Stomach (tissue), 9 donors: ENCODE results near the gene GOT2. TPM values are rescaled to one million over a fixed set of nuclear protein-coding genes. Genes with fewer than 3 reads are reported as not detected.

Experiments
- DNase-seq, 2 donors: peaks; one replicate each; pipeline versions ENCODE4 v3.0.0 to v3.0.0-alpha.2; 2013 to 2019
- H3K27ac ChIP-seq, 5 donors: fragments of 200-600 bp in 4 of 5; sonication (generic) in 4 of 5; one replicate each; pipeline ENCODE4 v1.5.1; 2013 to 2019; ENCODE audit warnings: mild to moderate bottlenecking in 1 of 5, moderate library complexity in 1 of 5
- H3K27me3 ChIP-seq, 3 donors: fragments of 200-600 bp; sonication (generic); one replicate each; pipeline ENCODE4 v1.5.1; 2017 to 2019; ENCODE audit warnings: mixed run types in 1 of 3
- H3K36me3 ChIP-seq, 4 donors: fragments of 200-600 bp; sonication (generic); 1 replicate in 3 of 4; 2 replicates in 1 of 4; pipeline ENCODE4 v1.5.1; 2016 to 2019
- H3K4me1 ChIP-seq, 4 donors: fragments of 200-600 bp; sonication (generic); one replicate each; pipeline ENCODE4 v1.5.1; 2016 to 2019
- H3K4me3 ChIP-seq, 4 donors: fragments of 200-600 bp; sonication (generic) in 3 of 4; one replicate each; pipeline ENCODE4 v1.5.1; 2016 to 2019; ENCODE audit warnings: mild to moderate bottlenecking in 1 of 4
- H3K9me3 ChIP-seq, 4 donors: fragments of 200-600 bp; sonication (generic); one replicate each; pipeline ENCODE4 v1.5.1; 2016 to 2019
- EP300 ChIP-seq: sonication (generic); formaldehyde crosslinking; IDR thresholded peaks from one replicate; pipeline ENCODE4 v1.6.1; 2017; ENCODE audit warnings: antibody characterized with exemption
- POLR2A ChIP-seq, 4 donors: fragments of 450-650 bp; IDR thresholded peaks; one replicate each; pipeline ENCODE4 v1.6.1; 2016; ENCODE audit warnings: antibody characterized with exemption in 4 of 4, control low read depth in 2 of 4, mild to moderate bottlenecking in 1 of 4, moderate library complexity in 1 of 4
- POLR2AphosphoS5 ChIP-seq, 3 donors: sonication (generic); formaldehyde crosslinking; IDR thresholded peaks; one replicate each; pipeline ENCODE4 v1.6.1; 2016; ENCODE audit warnings: antibody characterized with exemption in 3 of 3
- WGBS, 5 donors: extraction: QIAGEN DNeasy Blood & Tissue Kit in 3 of 5; methylation state at CpG; one replicate each; pipeline versions ENCODE4 v1.1.5 to v1.1.7; 2013 to 2018; 5-methylcytosine and 5-hydroxymethylcytosine counted together
- intact Hi-C: fragments of 100-400 bp; cut with DNase I; formaldehyde crosslinking; loops from one replicate; pipeline ENCODE4 v1.15.1; 2023; ENCODE audit warnings: low total_unique reads
- polyA plus RNA-seq, 3 donors: library from polyadenylated mRNA; stranded (reverse); fragments of 200-250 nt; gene quantifications; one replicate each; pipeline ENCODE4 v1.2.3, GENCODE V29; 2013
- total RNA-seq, 5 donors: library from RNA; depleted of rRNA; stranded (reverse); fragments of >200 nt; gene quantifications; one replicate each; pipeline versions ENCODE4 v1.1.0 to v1.2.3, GENCODE V29; 2014 to 2016
- TF ChIP-seq, protein P1 (sequence below), 7 experiments: fragments of 450-650 bp in 4 of 7; fragments of 200-600 bp in 3 of 7; sonication (generic) in 3 of 7; IDR thresholded peaks; one replicate each; pipeline ENCODE4 v1.5.1; 2016 to 2019; ENCODE audit warnings: antibody characterized with exemption in 7 of 7, control low read depth in 2 of 7, mild to moderate bottlenecking in 1 of 7
- donor health status: healthy with polysubstance abuse.
- donor health status: Bipolar disorder and iron deficiency.
- donor health status: healthy.

Gene GOT2
- total and polyA plus RNA-seq, 8 donors = 43.7 to 96.9 (median 57.1) TPM

- Histone ChIP-seq H3K9me3 (no peaks in the 10 kb centered on the region), H3K27ac (no peak overlapping the region), H3K4me3 (no peak overlapping the region), H3K4me1 (peaks cover 6 to 29% (median 14%) of the 10 kb centered on the region in 4 donors), H3K27me3 (no peaks in the 10 kb centered on the region), H3K36me3 (peaks cover 0 to 16% (median 10%) of the 10 kb centered on the region in 4 donors)
- DNase-seq = no peak
- WGBS, 5 donors = 88 to 92% (median 90%) methylated on average over 9 of the region's 9 CpGs
- no peak for TF ChIP-seq EP300
- TF ChIP-seq, protein P1, sequence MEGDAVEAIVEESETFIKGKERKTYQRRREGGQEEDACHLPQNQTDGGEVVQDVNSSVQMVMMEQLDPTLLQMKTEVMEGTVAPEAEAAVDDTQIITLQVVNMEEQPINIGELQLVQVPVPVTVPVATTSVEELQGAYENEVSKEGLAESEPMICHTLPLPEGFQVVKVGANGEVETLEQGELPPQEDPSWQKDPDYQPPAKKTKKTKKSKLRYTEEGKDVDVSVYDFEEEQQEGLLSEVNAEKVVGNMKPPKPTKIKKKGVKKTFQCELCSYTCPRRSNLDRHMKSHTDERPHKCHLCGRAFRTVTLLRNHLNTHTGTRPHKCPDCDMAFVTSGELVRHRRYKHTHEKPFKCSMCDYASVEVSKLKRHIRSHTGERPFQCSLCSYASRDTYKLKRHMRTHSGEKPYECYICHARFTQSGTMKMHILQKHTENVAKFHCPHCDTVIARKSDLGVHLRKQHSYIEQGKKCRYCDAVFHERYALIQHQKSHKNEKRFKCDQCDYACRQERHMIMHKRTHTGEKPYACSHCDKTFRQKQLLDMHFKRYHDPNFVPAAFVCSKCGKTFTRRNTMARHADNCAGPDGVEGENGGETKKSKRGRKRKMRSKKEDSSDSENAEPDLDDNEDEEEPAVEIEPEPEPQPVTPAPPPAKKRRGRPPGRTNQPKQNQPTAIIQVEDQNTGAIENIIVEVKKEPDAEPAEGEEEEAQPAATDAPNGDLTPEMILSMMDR (IDR thresholded peaks at IDR 0.05) = no peak
- TF ChIP-seq POLR2AphosphoS5 (IDR thresholded peaks at IDR 0.05) = no peak
- no peak for TF ChIP-seq POLR2A (IDR thresholded peaks at IDR 0.05)
- intact Hi-C loops = no loop called here
These were observed 6.1 kb downstream of the GOT2 start for GRCh38 chr16:58727796-58728568.

DNA sequence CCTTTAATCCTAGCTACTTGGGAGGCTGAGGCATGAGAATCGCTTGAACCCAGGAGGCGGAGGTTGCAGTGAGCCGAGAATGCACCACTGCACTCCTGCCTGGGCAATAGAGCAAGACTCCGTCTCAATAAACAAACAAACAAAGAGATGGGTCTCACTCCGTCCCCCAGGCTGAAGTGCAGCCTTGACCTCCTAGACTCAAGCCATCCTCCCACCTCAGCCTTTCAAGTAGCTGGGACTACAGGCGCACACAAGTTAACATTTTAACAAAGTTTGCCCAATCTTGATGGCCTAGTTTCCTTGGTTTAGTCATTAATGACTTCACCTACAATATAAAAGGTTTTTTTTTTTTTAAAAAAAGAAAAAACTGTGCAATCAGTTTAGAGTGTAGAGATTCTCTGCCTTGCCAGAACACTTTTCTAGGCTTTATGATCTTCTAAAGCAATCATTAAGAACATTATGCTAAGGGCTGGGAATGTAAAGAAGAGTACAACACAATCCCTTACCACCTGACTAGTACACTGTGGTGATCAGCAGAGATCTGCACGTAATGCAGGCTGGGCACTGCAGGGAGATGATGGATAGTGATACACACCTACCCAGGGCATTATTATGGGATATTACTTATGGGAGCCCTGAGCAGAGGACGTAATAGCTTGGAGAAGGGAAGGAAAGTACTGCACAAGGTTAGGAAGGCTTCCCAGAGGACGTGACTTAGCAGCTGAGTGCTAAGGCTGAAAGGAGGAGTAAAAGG lies 6.9 kb downstream of the GOT2 start:
- Histone ChIP-seq H3K4me1 (peaks cover 0 to 21% (median 6%) of the 10 kb centered on the region in 4 donors), H3K36me3 (peaks cover 0 to 23% (median 18%) of the 10 kb centered on the region in 4 donors), H3K27me3 (no peaks in the 10 kb centered on the region), H3K27ac (no peak overlapping the region), H3K9me3 (no peaks in the 10 kb centered on the region), H3K4me3 (no peak overlapping the region)
- 81 to 86% (median 81%) methylated on average over 9 of the region's 9 CpGs for WGBS, 5 donors
- intact Hi-C loops = no loop called here
- DNase-seq = no peak
- no peak for TF ChIP-seq POLR2AphosphoS5 (IDR thresholded peaks at IDR 0.05)
- TF ChIP-seq, protein P1 (IDR thresholded peaks at IDR 0.05) = no peak
- no peak for TF ChIP-seq POLR2A (IDR thresholded peaks at IDR 0.05)
- no peak for TF ChIP-seq EP300

DNA sequence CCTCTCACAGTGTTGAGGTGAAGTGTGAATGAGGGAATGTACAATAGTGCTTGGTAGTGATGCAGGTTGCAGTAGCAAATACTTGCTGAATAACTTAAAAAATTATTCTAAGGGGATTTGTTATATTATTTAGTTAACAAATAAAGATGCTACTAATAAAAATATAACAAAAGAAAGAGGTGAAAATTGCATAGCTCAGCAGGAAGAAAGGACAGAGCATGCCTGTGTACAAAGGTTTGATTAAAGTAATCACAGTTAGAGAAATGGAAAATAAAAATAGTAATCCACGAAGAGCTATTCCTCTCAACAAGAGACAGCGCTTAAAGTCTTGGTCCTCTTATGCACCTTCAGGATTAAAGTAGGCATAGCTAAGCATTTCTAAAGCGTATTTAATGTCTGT lies 11.0 kb downstream of the GOT2 start:
- intact Hi-C loops = no loop called here
- no peak for TF ChIP-seq EP300
- TF ChIP-seq POLR2AphosphoS5 (IDR thresholded peaks at IDR 0.05) = no peak
- no peak for TF ChIP-seq POLR2A (IDR thresholded peaks at IDR 0.05)
- TF ChIP-seq, protein P1 (IDR thresholded peaks at IDR 0.05) = no peak
- Histone ChIP-seq H3K27me3 (no peaks in the 10 kb centered on the region), H3K9me3 (no peaks in the 10 kb centered on the region), H3K4me3 (no peak overlapping the region), H3K36me3 (peaks cover 13 to 59% (median 59%) of the 10 kb centered on the region in 4 donors), H3K4me1 (no peaks in the 10 kb centered on the region), H3K27ac (no peak overlapping the region)
- DNase-seq = no peak
- WGBS, 5 donors = 29 to 74% (median 42%) methylated on average over 3 of the region's 3 CpGs

GRCh38 chr16:58717994-58718393 lies 16.1 kb downstream of the GOT2 start:
- Histone ChIP-seq H3K4me1 (no peaks in the 10 kb centered on the region), H3K27ac (no peak overlapping the region), H3K4me3 (no peak overlapping the region), H3K27me3 (no peaks in the 10 kb centered on the region), H3K9me3 (no peaks in the 10 kb centered on the region), H3K36me3 (peaks cover 44 to 100% (median 99%) of the 10 kb centered on the region in 4 donors)
- WGBS, 5 donors = 87 to 96% (median 91%) methylated on average over 13 of the region's 13 CpGs
- intact Hi-C loops = no loop called here
- TF ChIP-seq EP300 (no peak), POLR2AphosphoS5 (IDR thresholded peaks at IDR 0.05) (no peak), POLR2A (IDR thresholded peaks at IDR 0.05) (no peak)
- TF ChIP-seq, protein P1 (IDR thresholded peaks at IDR 0.05) = no peak
- no peak for DNase-seq
